HepG2 (cell line): ENCODE results near the gene CLEC18A.

Experiments used
- REXO4 ChIP-seq: sonication (generic); formaldehyde crosslinking; IDR thresholded peaks from 2 replicates; pipeline ENCODE4 v1.8.0; 2022; ENCODE audit warnings: missing genetic modification reagents, mild to moderate bottlenecking, borderline replicate concordance
- TF ChIP-seq, protein P1 (sequence below): IDR thresholded peaks from 2 replicates; pipeline ENCODE4 v1.6.1; 2016; ENCODE audit warnings: missing genetic modification reagents, missing compliant biosample characterization

- TF ChIP-seq REXO4 (CRISPR knock-in tag) = no peak
- TF ChIP-seq, protein P1, sequence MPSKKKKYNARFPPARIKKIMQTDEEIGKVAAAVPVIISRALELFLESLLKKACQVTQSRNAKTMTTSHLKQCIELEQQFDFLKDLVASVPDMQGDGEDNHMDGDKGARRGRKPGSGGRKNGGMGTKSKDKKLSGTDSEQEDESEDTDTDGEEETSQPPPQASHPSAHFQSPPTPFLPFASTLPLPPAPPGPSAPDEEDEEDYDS (CRISPR knock-in tag) = no peak
These were observed 17.1 kb upstream of the CLEC18A start for GRCh38 chr16:69934044-69934443.
